ENCODE data around the gene B9D1. TPM values are rescaled to one million over a fixed set of nuclear protein-coding genes. Genes with fewer than 3 reads are reported as not detected.

Gene B9D1
- total and polyA plus RNA-seq, 2 experiments from 2014 or later, result 35.2 to 63.5 TPM

DNA sequence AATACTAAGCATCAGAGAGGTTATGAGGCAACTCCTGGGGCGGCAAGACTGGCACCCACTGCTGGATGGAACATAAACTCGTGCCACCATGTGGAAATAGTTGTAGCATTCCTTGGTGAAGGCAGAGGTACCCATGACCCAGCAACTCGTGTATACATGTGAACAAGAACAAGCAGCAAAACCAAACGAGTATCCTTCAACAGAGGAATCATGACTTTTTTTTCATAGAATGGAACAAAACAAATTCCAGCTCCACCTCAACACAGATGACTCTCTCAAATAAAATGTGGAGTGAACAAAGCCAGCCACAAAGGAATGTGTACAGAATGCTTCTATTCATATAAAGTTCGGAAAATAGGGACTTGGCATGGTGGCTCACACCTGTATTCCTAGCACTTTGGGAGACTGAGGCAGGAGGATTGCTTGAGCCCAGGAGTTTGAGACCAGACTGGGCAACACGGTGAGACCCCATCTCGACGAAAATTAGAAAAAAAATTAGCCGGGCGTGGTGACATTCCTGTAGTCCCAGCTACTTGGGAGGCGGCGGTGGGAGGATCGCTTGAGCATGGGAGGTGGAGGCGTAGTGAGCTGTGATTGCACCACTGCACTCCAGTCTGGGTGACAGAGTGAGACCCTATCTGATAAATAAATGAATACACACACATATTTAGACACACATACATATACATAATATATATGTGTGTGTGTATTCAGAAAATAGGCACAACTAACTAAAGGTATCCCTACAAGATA lies 35.3 kb downstream of the B9D1 start:
- no peak for TF ChIP-seq JUNB (IDR thresholded peaks at IDR 0.05; ENCODE audit: unreplicated experiment)
- TF ChIP-seq EZH2 (IDR thresholded peaks at IDR 0.05; ENCODE audit: low read depth, unreplicated experiment), result no peak
- no peak for TF ChIP-seq ZNF462 (CRISPR knock-in tag; IDR thresholded peaks at IDR 0.05)
- no peaks in the 10 kb centered on the region for H3F3A ChIP-seq (replicated peaks; ENCODE audit: low read depth)
- H3K4me2 ChIP-seq, result no peak overlapping the region
- no peak overlapping the region for H3K4me3 Mint-ChIP-seq
- H3K27ac Mint-ChIP-seq, result no peak overlapping the region
- no peaks in the 10 kb centered on the region; the same call in 2 of the 3 replicates for H3K4me1 Mint-ChIP-seq
- no peak for ATAC-seq
- no peak for DNase-seq (ENCODE audit: low spot score)
- H3K9me3 Mint-ChIP-seq, result peaks cover 19% of the 10 kb centered on the region
- no peaks in the 10 kb centered on the region for H3K9me2 ChIP-seq (ENCODE audit: insufficient read depth)
- H3K27me3 ChIP-seq (ENCODE audit: insufficient read depth), result no peaks in the 10 kb centered on the region
- H4K20me1 ChIP-seq (replicated peaks; ENCODE audit: insufficient read depth), result no peaks in the 10 kb centered on the region; the same call in none of the 2 replicates
- H3K4me1 ChIP-seq (ENCODE audit: insufficient read depth), result no peaks in the 10 kb centered on the region
- H3K4me3 ChIP-seq, result no peak overlapping the region
- H2AFZ ChIP-seq, result no peak overlapping the region
- peaks cover 2% of the 10 kb centered on the region for H3K27me3 Mint-ChIP-seq (ENCODE audit: insufficient read depth, low read depth, poor library complexity)
- H3K36me3 Mint-ChIP-seq (ENCODE audit: low read depth), result peaks cover 42% of the 10 kb centered on the region
- H3K27ac ChIP-seq (ENCODE audit: low read depth), result no peak overlapping the region
- H3K36me3 ChIP-seq (ENCODE audit: insufficient read depth), result peaks cover 5% of the 10 kb centered on the region; the same call in 1 of the 2 replicates
- H3K79me2 ChIP-seq (replicated peaks; ENCODE audit: insufficient read depth), result no peaks in the 10 kb centered on the region

- ATAC-seq, result no peak
- Histone ChIP-seq H3K36me3 (ENCODE audit: insufficient read depth) (peaks cover 5% of the 10 kb centered on the region; the same call in 1 of the 2 replicates), H3F3A (replicated peaks; ENCODE audit: low read depth) (no peaks in the 10 kb centered on the region), H4K20me1 (replicated peaks; ENCODE audit: insufficient read depth) (no peaks in the 10 kb centered on the region; the same call in none of the 2 replicates), H3K9me2 (ENCODE audit: insufficient read depth) (no peaks in the 10 kb centered on the region), H3K27ac (ENCODE audit: low read depth) (no peak overlapping the region), H3K4me1 (ENCODE audit: insufficient read depth) (no peaks in the 10 kb centered on the region), H3K4me3 (no peak overlapping the region), H3K79me2 (replicated peaks; ENCODE audit: insufficient read depth) (no peaks in the 10 kb centered on the region), H3K4me2 (no peak overlapping the region), H3K27me3 (ENCODE audit: insufficient read depth) (no peaks in the 10 kb centered on the region), H2AFZ (no peak overlapping the region)
- DNase-seq (ENCODE audit: low spot score), result no peak
- Mint-ChIP-seq H3K27ac (no peak overlapping the region), H3K27me3 (ENCODE audit: insufficient read depth, low read depth, poor library complexity) (peaks cover 5% of the 10 kb centered on the region), H3K36me3 (ENCODE audit: low read depth) (peaks cover 46% of the 10 kb centered on the region), H3K4me3 (no peak overlapping the region), H3K9me3 (peaks cover 19% of the 10 kb centered on the region), H3K4me1 (peaks cover 13% of the 10 kb centered on the region; the same call in 2 of the 3 replicates)
- TF ChIP-seq EZH2phosphoT487 (IDR thresholded peaks at IDR 0.05; ENCODE audit: unreplicated experiment), result no peak
- TF ChIP-seq POLR2AphosphoS5 (IDR thresholded peaks at IDR 0.05; ENCODE audit: low read depth), result no peak
- TF ChIP-seq, protein P1, sequence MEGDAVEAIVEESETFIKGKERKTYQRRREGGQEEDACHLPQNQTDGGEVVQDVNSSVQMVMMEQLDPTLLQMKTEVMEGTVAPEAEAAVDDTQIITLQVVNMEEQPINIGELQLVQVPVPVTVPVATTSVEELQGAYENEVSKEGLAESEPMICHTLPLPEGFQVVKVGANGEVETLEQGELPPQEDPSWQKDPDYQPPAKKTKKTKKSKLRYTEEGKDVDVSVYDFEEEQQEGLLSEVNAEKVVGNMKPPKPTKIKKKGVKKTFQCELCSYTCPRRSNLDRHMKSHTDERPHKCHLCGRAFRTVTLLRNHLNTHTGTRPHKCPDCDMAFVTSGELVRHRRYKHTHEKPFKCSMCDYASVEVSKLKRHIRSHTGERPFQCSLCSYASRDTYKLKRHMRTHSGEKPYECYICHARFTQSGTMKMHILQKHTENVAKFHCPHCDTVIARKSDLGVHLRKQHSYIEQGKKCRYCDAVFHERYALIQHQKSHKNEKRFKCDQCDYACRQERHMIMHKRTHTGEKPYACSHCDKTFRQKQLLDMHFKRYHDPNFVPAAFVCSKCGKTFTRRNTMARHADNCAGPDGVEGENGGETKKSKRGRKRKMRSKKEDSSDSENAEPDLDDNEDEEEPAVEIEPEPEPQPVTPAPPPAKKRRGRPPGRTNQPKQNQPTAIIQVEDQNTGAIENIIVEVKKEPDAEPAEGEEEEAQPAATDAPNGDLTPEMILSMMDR (conservative IDR thresholded peaks at IDR 0.05; ENCODE audit: low read depth in 2 of 2), result no peak
- no peak for TF ChIP-seq STAT1 (IDR thresholded peaks at IDR 0.05; ENCODE audit: unreplicated experiment)
Observed at GRCh38 chr17:19325542-19325941, 37.0 kb downstream of the B9D1 start.
